ENCODE results near the gene SESN2. TPM values are rescaled to one million over a fixed set of nuclear protein-coding genes. Genes with fewer than 3 reads are reported as not detected.

SESN2 gene
- total and polyA plus RNA-seq, 9 donors = 2.6 to 5.0 (median 3.6) TPM

DNA sequence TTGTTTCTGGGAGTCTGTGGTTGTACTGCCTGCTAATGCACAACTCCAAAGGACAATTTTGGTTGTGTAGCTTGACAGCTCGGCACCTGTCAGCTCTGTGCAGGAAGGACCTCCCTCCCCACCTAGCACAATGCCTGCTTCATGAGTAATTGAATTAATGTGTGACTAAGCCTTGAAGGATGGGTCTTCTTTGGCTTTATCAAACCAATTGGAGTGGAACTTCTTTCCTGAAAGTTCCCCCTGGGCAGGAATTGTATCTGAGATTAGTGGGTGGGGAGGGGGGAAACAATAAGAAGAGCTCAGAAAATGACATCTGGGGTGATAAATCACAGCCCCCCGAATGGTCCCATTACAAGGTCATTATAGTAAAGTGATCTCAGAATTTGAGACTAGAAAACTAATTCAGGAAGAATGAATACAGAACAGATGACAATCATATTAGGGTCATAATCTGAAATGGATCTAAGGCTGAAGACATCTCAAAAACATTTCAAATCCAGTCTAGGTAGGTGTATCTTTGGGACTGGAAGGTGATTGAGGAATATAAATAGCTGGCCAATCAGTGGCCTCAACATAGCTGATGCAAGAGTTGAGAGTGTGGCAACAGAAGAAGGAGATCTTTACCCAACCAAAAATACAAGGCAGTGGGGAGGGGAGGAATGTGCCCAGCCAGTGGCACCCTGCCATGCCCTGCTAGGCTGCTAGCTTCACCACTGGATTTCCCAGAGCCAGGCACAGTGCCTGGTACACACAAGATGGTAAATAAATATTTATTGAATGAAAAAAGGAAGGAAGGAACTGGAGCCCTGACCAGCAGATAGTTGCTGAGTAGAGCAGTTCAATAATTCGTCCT, 10.1 kb upstream of the SESN2 start:
- H3K36me3 ChIP-seq (ENCODE audit: control insufficient read depth, insufficient read depth, low read length) = no peaks in the 10 kb centered on the region
- no peaks in the 10 kb centered on the region for H3K9me3 ChIP-seq (replicated peaks; ENCODE audit: control insufficient read depth, low read depth, low read length)
- H3K4me1 ChIP-seq (ENCODE audit: control insufficient read depth, insufficient read depth, low read length) = peaks cover 18% of the 10 kb centered on the region
- no CpG with 5 or more reads among the region's 3 CpGs for WGBS (ENCODE audit: insufficient coverage)
- H3K4me3 ChIP-seq (ENCODE audit: low read length) = no peak overlapping the region
- no peaks in the 10 kb centered on the region for H3K27me3 ChIP-seq (ENCODE audit: control insufficient read depth, insufficient read depth, low read length)
- H3K27ac ChIP-seq (ENCODE audit: low read length) = no peak overlapping the region
- no peak for DNase-seq

DNA sequence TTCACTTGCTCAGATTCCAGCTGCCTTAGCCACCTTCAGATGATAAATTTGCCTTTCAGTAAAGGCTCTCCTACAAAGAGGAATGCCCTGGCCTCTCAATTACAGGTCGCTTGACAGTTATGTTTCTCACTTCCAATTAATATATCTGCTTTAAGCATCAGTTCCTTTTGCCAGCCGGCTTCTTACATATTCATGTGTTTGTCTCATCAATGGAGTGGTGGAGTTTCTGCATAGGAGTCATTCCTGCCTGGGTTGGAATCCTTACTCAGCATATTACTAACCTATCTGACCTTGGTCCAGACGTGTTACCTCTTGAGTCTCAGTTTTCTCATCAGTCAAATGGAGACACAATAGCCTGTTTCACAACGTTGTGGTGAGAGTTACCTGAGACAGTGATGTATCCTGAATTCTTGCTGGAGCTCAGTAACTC, 9.4 kb upstream of the SESN2 start:
- no peak overlapping the region for H3K4me3 ChIP-seq (ENCODE audit: low read length)
- H3K4me1 ChIP-seq (ENCODE audit: control insufficient read depth, insufficient read depth, low read length) = peaks cover 17% of the 10 kb centered on the region
- no peaks in the 10 kb centered on the region for H3K27me3 ChIP-seq (ENCODE audit: control insufficient read depth, insufficient read depth, low read length)
- no peak overlapping the region for H3K27ac ChIP-seq (ENCODE audit: low read length)
- WGBS (ENCODE audit: insufficient coverage) = no CpG with 5 or more reads among the region's 4 CpGs
- no peaks in the 10 kb centered on the region for H3K36me3 ChIP-seq (ENCODE audit: control insufficient read depth, insufficient read depth, low read length)
- H3K9me3 ChIP-seq (replicated peaks; ENCODE audit: control insufficient read depth, low read depth, low read length) = no peaks in the 10 kb centered on the region
- DNase-seq = no peak

DNA sequence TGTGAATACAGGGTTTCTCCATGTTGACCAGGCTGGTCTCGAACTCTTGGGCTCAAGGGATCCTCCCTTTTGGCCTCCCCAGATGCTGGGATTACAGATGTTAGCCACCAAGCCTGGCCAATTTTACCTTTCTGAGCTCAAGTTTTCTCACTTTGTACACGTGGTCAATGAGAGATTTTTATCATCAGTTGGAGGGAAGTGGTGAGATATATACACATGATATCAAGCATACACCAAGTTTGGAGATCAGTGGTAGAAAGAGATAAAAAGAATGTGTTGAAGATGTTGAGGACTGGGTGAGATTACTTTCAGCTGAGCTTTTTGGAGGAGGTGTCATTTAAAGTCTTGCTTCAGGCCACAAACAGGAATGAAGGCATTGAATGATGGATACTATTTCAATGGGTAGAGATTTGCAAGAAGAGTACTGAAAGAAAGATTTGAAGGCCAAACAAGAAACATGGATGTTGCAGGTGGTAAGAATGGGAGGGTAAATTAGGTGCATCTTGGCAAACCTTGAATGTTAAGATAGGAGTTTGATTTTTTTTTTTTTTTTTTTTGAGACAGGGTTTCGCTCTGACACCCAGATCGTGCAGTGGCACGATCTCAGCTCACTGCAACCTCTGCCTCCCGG, 3.0 kb upstream of the SESN2 start:
- DNase-seq = no peak
- no peak overlapping the region for H3K27ac ChIP-seq (ENCODE audit: low read length)
- peaks cover under 1% of the 10 kb centered on the region for H3K27me3 ChIP-seq (ENCODE audit: control insufficient read depth, insufficient read depth, low read length)
- H3K9me3 ChIP-seq (replicated peaks; ENCODE audit: control insufficient read depth, low read depth, low read length) = no peaks in the 10 kb centered on the region
- no peak overlapping the region for H3K4me3 ChIP-seq (ENCODE audit: low read length)
- WGBS (ENCODE audit: insufficient coverage) = 95% methylated on average over 5 of the region's 6 CpGs
- peaks cover 9% of the 10 kb centered on the region for H3K4me1 ChIP-seq (ENCODE audit: control insufficient read depth, insufficient read depth, low read length)
- H3K36me3 ChIP-seq (ENCODE audit: control insufficient read depth, insufficient read depth, low read length) = no peaks in the 10 kb centered on the region

DNA sequence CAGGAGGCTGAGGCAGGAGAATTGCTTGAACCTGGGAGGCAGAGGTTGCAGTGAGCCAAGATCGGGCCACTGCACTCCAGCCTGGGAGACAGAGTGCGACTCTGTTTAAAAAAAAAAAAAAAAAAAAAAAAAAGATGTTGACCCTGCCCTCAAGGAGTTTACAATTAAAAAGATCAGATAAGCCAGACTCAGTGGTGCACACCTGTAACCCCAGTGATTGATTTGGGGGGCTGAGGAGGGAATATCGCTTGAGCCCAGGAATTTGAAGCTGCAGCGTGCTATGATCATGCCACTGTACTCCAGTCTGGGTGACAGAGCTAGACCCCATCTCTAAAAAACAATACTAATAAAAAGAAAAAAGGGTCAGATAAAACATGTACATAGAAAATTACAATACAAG, 1.6 kb upstream of the SESN2 start:
- DNase-seq = no peak
- H3K4me1 ChIP-seq (ENCODE audit: control insufficient read depth, insufficient read depth, low read length) = peaks cover 9% of the 10 kb centered on the region
- H3K27me3 ChIP-seq (ENCODE audit: control insufficient read depth, insufficient read depth, low read length) = peaks cover 5% of the 10 kb centered on the region
- no peaks in the 10 kb centered on the region for H3K9me3 ChIP-seq (replicated peaks; ENCODE audit: control insufficient read depth, low read depth, low read length)
- no peak overlapping the region for H3K4me3 ChIP-seq (ENCODE audit: low read length)
- WGBS (ENCODE audit: insufficient coverage) = no CpG with 5 or more reads among the region's 4 CpGs
- no peaks in the 10 kb centered on the region for H3K36me3 ChIP-seq (ENCODE audit: control insufficient read depth, insufficient read depth, low read length)
- H3K27ac ChIP-seq (ENCODE audit: low read length) = no peak overlapping the region

DNA sequence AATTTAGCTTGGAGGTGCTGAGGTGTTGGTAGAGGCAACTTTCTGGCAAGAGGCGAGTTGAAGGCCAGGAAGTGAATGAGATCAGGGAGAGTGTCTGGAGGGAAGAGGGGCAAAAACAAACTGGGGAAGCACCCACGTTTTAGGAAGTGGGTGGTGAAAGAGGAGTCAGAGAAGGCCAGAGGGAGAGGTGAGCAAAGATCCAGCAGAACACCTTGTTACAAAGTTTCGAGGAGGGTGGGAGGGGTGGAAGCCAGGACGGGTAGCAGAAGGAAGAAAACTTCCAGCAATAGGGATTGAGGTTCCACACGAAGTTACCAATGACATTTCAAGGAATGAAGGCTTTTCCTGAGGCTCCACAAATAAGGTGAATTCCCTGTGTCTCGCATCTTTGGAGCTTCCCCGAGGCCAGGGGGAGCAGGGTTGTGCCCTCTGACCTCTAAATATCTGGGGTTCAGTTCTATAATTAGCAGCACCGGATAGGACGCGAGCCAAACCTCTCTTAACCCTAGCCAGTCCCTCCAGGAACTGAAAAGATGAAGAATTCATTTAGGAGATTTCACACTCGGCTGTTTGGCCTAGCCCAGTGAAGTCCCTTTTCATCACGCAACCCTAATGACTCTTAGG, 578 bp upstream of the SESN2 start:
- Histone ChIP-seq H3K4me1 (ENCODE audit: control insufficient read depth, insufficient read depth, low read length) (peaks cover 9% of the 10 kb centered on the region), H3K4me3 (ENCODE audit: low read length) (no peak overlapping the region), H3K9me3 (replicated peaks; ENCODE audit: control insufficient read depth, low read depth, low read length) (no peaks in the 10 kb centered on the region), H3K27ac (ENCODE audit: low read length) (no peak overlapping the region), H3K36me3 (ENCODE audit: control insufficient read depth, insufficient read depth, low read length) (no peaks in the 10 kb centered on the region), H3K27me3 (ENCODE audit: control insufficient read depth, insufficient read depth, low read length) (peaks cover 5% of the 10 kb centered on the region)
- no peak for DNase-seq
- WGBS (ENCODE audit: insufficient coverage) = 5% methylated on average over 9 of the region's 12 CpGs

DNA sequence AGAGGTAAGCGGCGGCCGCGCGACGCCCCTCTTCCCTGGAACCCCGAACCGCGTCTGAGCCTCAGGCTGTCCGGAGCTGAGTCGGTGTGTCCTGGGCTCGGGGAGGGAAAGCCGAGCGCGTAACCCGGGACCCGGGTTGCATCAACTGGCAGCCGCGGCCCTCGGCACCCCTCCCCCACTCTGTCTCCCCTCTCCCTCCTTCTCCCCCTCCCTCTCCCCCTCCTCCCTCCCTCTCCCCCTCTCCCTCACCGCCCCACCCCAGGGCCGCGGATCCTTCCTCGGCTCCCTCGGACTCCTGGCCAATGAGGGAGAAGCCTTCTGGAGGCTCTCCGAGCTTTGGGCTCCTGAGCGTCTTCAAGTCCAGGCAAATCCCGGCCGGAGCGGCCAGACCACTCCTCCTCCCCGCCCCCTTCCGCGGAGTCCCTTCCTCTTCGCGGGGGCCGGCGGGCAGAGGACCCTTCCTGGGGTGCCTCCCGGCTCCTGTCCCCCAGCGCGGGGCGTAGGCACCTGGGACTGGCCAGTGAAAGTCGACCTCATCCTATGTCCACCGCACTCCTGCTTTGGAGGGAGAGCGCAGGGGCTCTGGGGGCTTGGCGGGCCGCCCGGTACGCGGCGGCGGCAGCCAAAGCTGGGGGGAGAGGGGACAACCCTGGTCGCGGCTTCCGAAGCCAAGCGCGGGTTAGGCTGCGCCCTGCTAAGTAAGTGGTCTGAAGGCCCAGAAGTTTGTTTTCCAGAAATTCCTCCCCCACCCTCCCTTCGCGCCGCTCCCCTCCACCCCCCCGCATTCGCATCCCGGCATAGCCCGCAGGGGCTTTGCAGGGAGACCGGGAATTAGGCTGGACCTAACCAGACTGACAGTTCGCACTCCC, 850 bp downstream of the SESN2 start:
- Histone ChIP-seq H3K27ac (ENCODE audit: low read length) (peak overlapping the region; percentile 93), H3K4me3 (ENCODE audit: low read length) (peak overlapping the region; percentile 98), H3K27me3 (ENCODE audit: control insufficient read depth, insufficient read depth, low read length) (peaks cover 5% of the 10 kb centered on the region), H3K9me3 (replicated peaks; ENCODE audit: control insufficient read depth, low read depth, low read length) (no peaks in the 10 kb centered on the region), H3K36me3 (ENCODE audit: control insufficient read depth, insufficient read depth, low read length) (no peaks in the 10 kb centered on the region), H3K4me1 (ENCODE audit: control insufficient read depth, insufficient read depth, low read length) (peaks cover 9% of the 10 kb centered on the region)
- WGBS (ENCODE audit: insufficient coverage) = 2% methylated on average over 38 of the region's 66 CpGs
- DNase-seq = peak; percentile 96

DNA sequence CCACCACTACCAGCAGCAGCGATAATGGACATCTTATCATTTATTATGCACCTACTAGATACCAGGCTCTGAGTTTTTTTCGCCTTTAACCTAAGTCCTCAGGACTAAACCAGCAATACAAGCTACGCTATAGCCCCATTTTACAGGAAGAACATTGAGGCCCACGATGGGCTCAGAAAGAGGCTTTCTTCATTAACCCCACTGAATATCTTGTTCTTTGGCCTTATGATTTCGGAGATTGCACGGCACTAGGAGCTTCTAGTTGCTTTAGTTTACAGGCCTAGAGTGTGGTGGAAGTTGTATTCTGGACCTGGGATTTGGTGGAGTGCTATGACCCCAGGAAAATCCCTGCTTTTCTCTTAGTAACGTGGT, 1.5 kb downstream of the SESN2 start:
- Histone ChIP-seq H3K4me3 (ENCODE audit: low read length) (peak overlapping the region; percentile 98), H3K4me1 (ENCODE audit: control insufficient read depth, insufficient read depth, low read length) (peaks cover 9% of the 10 kb centered on the region), H3K36me3 (ENCODE audit: control insufficient read depth, insufficient read depth, low read length) (no peaks in the 10 kb centered on the region), H3K9me3 (replicated peaks; ENCODE audit: control insufficient read depth, low read depth, low read length) (no peaks in the 10 kb centered on the region), H3K27ac (ENCODE audit: low read length) (no peak overlapping the region), H3K27me3 (ENCODE audit: control insufficient read depth, insufficient read depth, low read length) (peaks cover 5% of the 10 kb centered on the region)
- whole genome bisulfite sequencing (ENCODE audit: insufficient coverage) = 49% methylated on average over 3 of the region's 7 CpGs
- DNase-seq = no peak

DNA sequence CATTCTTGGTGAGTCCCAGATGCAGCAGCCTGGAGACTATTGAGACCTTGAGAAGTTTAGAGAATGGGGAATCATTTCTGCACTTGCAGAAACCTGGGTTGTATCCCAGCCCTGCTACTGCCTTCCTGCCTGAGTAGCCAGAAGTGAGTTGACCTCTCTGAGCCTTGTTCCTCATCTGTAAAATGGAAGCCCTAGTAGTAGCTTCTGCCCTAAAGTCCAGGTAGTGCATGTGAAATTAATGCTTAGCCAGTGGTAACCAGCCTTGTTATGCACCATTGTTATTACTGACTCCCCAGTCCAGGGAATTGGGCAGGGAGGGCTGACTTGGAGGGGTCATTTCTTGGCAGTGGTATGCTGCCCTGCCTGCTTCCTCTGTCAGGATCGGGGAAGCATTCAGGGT, 5.6 kb downstream of the SESN2 start:
- Histone ChIP-seq H3K9me3 (replicated peaks; ENCODE audit: control insufficient read depth, low read depth, low read length) (no peaks in the 10 kb centered on the region), H3K4me3 (ENCODE audit: low read length) (no peak overlapping the region), H3K4me1 (ENCODE audit: control insufficient read depth, insufficient read depth, low read length) (peaks cover 3% of the 10 kb centered on the region), H3K36me3 (ENCODE audit: control insufficient read depth, insufficient read depth, low read length) (no peaks in the 10 kb centered on the region), H3K27me3 (ENCODE audit: control insufficient read depth, insufficient read depth, low read length) (peaks cover 5% of the 10 kb centered on the region), H3K27ac (ENCODE audit: low read length) (no peak overlapping the region)
- WGBS (ENCODE audit: insufficient coverage) = 90% methylated on average over 1 of the region's 1 CpG
- DNase-seq = no peak

DNA sequence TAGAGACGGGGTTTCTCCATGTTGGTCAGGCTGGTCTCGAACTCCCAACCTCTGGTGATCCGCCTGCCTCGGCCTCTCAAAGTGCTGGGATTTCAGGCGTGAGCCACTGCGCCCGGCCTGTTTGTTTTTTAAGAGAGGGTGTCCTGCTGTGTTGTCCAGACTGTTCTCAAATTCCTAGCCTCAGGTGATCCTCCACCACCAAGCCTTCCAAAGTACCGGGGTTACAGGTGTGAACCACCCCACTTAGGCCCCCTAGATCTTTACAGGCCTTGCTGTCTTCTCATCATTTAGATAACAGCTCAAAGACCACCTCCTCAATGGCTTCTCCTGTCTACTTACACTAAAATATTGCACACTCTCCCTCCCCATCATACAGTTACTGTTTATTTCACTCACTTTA, 6.3 kb downstream of the SESN2 start:
- Histone ChIP-seq H3K36me3 (ENCODE audit: control insufficient read depth, insufficient read depth, low read length) (no peaks in the 10 kb centered on the region), H3K9me3 (replicated peaks; ENCODE audit: control insufficient read depth, low read depth, low read length) (no peaks in the 10 kb centered on the region), H3K27me3 (ENCODE audit: control insufficient read depth, insufficient read depth, low read length) (peaks cover 5% of the 10 kb centered on the region), H3K4me3 (ENCODE audit: low read length) (no peak overlapping the region), H3K27ac (ENCODE audit: low read length) (no peak overlapping the region), H3K4me1 (ENCODE audit: control insufficient read depth, insufficient read depth, low read length) (peaks cover 2% of the 10 kb centered on the region)
- no peak for DNase-seq
- WGBS (ENCODE audit: insufficient coverage) = 29% methylated on average over 1 of the region's 8 CpGs

Data from muscle of leg (tissue), 11 donors.